OCI-LY3 (cell line): ENCODE results near the gene CPT1C.
"Not testable (repeated sequence)": the region's sequence is repeated elsewhere in the genome, so short reads cannot be mapped to it uniquely, and the experiment has no call there.

ENCODE experiments used
- H2AFZ ChIP-seq: fragments of 200-600, 300-600 bp; shearing (Covaris generic); 2 replicates; pipeline ENCODE4 v1.6.0; 2014; ENCODE audit warnings: antibody characterized with exemption, low read depth, low read length
- H3K27ac ChIP-seq: fragments of 200-600, 300-600 bp; sonication (generic); 2 replicates; pipeline ENCODE4 v1.5.1; 2014; ENCODE audit warnings: mild to moderate bottlenecking, low read length, moderate library complexity, mixed read lengths
- H3K27me3 ChIP-seq: fragments of 200-600, 300-600 bp; sonication (generic); 2 replicates; pipeline ENCODE4 v1.6.1; 2014; ENCODE audit warnings: low read depth, low read length, mixed read lengths
- H3K36me3 ChIP-seq: fragments of 200-600, 300-600 bp; sonication (generic); replicated peaks from 2 replicates; pipeline ENCODE3; 2014; ENCODE audit warnings: low read depth, low read length, mixed read lengths
- H3K4me1 ChIP-seq: fragments of 300-600, 200-600 bp; sonication (generic); 2 replicates; pipeline ENCODE4 v1.6.1; 2014; ENCODE audit warnings: low read length, mixed read lengths
- H3K4me2 ChIP-seq: fragments of 200-600, 300-600 bp; sonication (generic); 2 replicates; pipeline ENCODE4 v1.6.1; 2014; ENCODE audit warnings: low read length, mixed read lengths
- H3K4me3 ChIP-seq: fragments of 300-600, 200-600 bp; sonication (generic); 2 replicates; pipeline ENCODE4 v1.5.1; 2014; ENCODE audit warnings: antibody characterized with exemption, mild to moderate bottlenecking, low read length, moderate library complexity
- H3K79me2 ChIP-seq: fragments of 300-600, 200-600 bp; shearing (Covaris generic); 2 replicates; pipeline ENCODE4 v1.6.1; 2014; ENCODE audit warnings: mild to moderate bottlenecking, low read length, mixed read lengths
- H3K9ac ChIP-seq: fragments of 300-600, 200-600 bp; shearing (Covaris generic); 2 replicates; pipeline ENCODE4 v1.6.0; 2014; ENCODE audit warnings: mild to moderate bottlenecking, low read length, moderate library complexity
- H3K9me3 ChIP-seq: fragments of 200-600, 300-600 bp; shearing (Covaris generic); 2 replicates; pipeline ENCODE4 v1.6.1; 2014; ENCODE audit warnings: low read length, mixed read lengths; ENCODE audit not compliant: insufficient read depth
- H4K20me1 ChIP-seq: fragments of 200-600, 300-600 bp; sonication (generic); 2 replicates; pipeline ENCODE4 v1.6.1; 2016; ENCODE audit warnings: low read length, mixed read lengths; ENCODE audit not compliant: insufficient read depth
- EZH2phosphoT487 ChIP-seq: fragments of 200-600 bp; shearing (Covaris generic); IDR thresholded peaks from 2 replicates; pipeline ENCODE4 v1.6.1; 2018; ENCODE audit warnings: antibody characterized with exemption, mixed run types, low read depth
- TF ChIP-seq, protein P1 (sequence below): fragments of 200-600, 300-600 bp; sonication (generic); IDR thresholded peaks from 2 replicates; pipeline ENCODE4 v1.5.1; 2014; ENCODE audit warnings: antibody characterized with exemption, low read length, low read depth

CPT1C gene

DNA sequence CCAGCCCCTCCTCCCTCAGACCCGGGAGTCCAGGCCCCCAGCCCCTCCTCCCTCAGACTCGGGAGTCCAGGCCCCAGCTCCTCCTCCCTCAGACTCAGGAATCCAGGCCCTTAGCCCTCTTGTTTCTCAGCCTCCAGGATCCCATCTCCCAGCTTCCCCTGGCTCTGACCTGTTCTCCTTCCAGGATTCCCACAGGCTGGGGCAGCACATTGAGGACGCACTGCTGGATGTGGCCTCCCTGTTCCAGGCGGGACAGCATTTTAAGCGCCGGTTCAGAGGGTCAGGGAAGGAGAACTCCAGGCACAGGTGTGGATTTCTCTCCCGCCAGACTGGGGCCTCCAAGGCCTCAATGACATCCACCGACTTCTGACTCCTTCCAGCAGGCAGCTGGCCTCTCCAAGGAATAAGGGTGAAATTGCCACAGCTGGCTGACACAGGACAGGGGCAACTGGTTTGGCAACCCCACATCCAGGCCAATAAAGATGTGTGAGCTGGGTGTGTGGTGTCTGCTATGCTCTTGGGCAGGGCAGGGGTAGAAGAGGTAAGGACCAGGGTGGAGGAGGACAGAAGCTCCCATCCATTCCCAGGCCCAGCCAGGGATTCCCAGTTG lies 22.4 kb downstream of the CPT1C start:
- Histone ChIP-seq H3K4me3 (no peak overlapping the region), H3K4me2 (no peak overlapping the region), H3K27me3 (no peaks in the 10 kb centered on the region), H3K9me3 (no peaks in the 10 kb centered on the region), H3K36me3 (no peaks in the 10 kb centered on the region), H3K9ac (no peak overlapping the region), H4K20me1 (no peaks in the 10 kb centered on the region), H3K4me1 (peaks cover 4% of the 10 kb centered on the region; the same call in 1 of the 2 replicates), H2AFZ (no peak overlapping the region), H3K79me2 (no peaks in the 10 kb centered on the region), H3K27ac (no peak overlapping the region)
- TF ChIP-seq, protein P1, sequence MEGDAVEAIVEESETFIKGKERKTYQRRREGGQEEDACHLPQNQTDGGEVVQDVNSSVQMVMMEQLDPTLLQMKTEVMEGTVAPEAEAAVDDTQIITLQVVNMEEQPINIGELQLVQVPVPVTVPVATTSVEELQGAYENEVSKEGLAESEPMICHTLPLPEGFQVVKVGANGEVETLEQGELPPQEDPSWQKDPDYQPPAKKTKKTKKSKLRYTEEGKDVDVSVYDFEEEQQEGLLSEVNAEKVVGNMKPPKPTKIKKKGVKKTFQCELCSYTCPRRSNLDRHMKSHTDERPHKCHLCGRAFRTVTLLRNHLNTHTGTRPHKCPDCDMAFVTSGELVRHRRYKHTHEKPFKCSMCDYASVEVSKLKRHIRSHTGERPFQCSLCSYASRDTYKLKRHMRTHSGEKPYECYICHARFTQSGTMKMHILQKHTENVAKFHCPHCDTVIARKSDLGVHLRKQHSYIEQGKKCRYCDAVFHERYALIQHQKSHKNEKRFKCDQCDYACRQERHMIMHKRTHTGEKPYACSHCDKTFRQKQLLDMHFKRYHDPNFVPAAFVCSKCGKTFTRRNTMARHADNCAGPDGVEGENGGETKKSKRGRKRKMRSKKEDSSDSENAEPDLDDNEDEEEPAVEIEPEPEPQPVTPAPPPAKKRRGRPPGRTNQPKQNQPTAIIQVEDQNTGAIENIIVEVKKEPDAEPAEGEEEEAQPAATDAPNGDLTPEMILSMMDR = no peak
- no peak for TF ChIP-seq EZH2phosphoT487

DNA sequence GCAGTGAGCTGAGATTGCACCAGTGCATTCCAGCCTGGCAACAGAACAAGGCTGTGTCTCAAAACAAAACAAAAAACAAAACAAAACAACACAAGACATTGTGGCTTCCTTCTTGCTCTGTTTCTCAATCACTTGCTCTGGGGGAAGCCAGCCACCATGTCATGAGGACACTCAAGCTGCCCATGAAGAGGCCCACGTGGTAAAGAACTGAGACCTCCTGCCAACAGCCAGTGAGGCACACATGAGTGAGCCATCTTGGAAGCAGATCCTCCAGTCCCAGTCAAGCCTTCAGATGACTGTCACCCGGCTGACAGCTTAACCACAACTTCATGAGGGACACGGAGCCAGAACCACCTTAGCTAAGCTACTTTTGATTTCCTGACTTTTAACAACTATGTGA lies 25.2 kb downstream of the CPT1C start:
- no peaks in the 10 kb centered on the region for H3K36me3 ChIP-seq
- no peak overlapping the region for H2AFZ ChIP-seq
- no peaks in the 10 kb centered on the region for H3K79me2 ChIP-seq
- TF ChIP-seq EZH2phosphoT487 = no peak
- TF ChIP-seq, protein P1 = no peak
- no peak overlapping the region for H3K4me3 ChIP-seq
- H3K9ac ChIP-seq = no peak overlapping the region
- no peaks in the 10 kb centered on the region for H3K9me3 ChIP-seq
- H3K27me3 ChIP-seq = no peaks in the 10 kb centered on the region
- no peaks in the 10 kb centered on the region for H4K20me1 ChIP-seq
- H3K27ac ChIP-seq = no peak overlapping the region
- H3K4me1 ChIP-seq = peaks cover 4% of the 10 kb centered on the region; the same call in 1 of the 2 replicates
- no peak overlapping the region for H3K4me2 ChIP-seq

DNA sequence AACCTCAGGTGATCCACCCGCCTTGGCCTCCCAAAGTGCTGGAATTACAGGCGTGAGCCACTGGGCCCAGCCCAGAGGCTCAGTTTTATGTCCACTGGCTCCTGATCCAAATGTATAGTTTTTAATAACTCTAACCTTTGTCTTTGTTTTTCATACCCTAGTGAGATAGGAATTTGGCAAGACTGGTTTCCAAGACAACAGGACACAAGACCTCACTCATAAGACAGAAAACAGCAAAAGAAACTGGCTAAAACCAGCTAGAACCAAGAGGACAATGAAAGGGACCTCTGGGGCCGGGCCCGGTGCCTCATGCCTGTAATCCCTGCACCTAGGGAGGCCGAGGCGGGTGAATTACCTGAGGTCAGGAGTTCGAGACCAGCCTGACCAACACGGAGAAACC lies 27.6 kb downstream of the CPT1C start:
- Histone ChIP-seq H3K27me3 (no peaks in the 10 kb centered on the region), H3K9ac (no peak overlapping the region), H3K27ac (no peak overlapping the region), H3K79me2 (no peaks in the 10 kb centered on the region), H2AFZ (no peak overlapping the region), H3K9me3 (no peaks in the 10 kb centered on the region), H3K4me1 (peaks cover 4% of the 10 kb centered on the region; the same call in 1 of the 2 replicates), H3K36me3 (no peaks in the 10 kb centered on the region), H3K4me3 (no peak overlapping the region), H4K20me1 (no peaks in the 10 kb centered on the region), H3K4me2 (no peak overlapping the region)
- TF ChIP-seq, protein P1 = no peak
- TF ChIP-seq EZH2phosphoT487 = no peak

DNA sequence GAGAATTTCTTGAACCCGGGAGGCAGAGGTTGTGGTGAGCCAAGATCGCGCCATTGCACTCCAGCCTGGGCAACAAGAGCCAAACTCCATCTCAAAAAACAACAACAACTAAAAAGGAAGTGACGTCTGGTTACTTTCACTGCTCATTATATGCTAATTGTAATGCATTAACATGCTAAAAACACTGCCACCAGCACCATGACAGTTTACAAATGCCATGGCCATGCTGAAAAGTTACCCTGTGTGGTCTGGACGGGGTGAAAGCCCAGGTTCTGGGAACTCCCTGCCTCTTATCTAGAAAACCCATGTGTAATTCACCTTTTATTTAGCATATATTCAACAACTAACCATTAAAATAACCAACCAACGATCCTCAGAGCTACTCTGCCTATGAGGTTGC lies 28.1 kb downstream of the CPT1C start:
- no peaks in the 10 kb centered on the region for H3K9me3 ChIP-seq
- no peak overlapping the region for H3K4me3 ChIP-seq
- no peaks in the 10 kb centered on the region for H3K27me3 ChIP-seq
- TF ChIP-seq EZH2phosphoT487 = no peak
- TF ChIP-seq, protein P1 = no peak
- no peak overlapping the region for H2AFZ ChIP-seq
- H3K4me2 ChIP-seq = no peak overlapping the region
- no peaks in the 10 kb centered on the region for H4K20me1 ChIP-seq
- no peak overlapping the region for H3K9ac ChIP-seq
- no peak overlapping the region for H3K27ac ChIP-seq
- H3K79me2 ChIP-seq = no peaks in the 10 kb centered on the region
- no peaks in the 10 kb centered on the region for H3K36me3 ChIP-seq
- peaks cover 4% of the 10 kb centered on the region; the same call in 1 of the 2 replicates for H3K4me1 ChIP-seq

DNA sequence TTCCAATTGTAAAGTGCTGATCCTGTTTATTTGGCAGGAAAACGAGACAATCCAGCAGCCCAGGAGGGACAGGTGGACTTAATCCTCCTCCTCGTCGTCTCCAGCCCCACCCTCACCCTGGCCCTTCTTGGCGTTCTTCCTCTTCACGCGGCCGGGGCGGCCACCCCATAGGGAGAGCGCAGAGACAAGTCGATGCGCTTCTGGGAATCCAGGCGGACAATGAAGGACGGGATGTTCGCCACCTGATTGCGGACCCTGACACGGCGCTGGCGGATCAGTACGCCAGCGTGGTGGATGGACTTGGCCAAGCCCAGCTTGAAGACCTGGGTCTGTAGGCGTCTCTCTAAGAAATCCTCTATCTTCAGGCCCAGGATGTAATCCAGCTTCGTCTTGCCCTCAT lies 28.5 kb downstream of the CPT1C start:
- H3K27me3 ChIP-seq, H3K9me3 ChIP-seq, H4K20me1 ChIP-seq, H3K4me1 ChIP-seq, H3K4me3 ChIP-seq, H3K27ac ChIP-seq, H3K9ac ChIP-seq, H2AFZ ChIP-seq, H3K79me2 ChIP-seq, H3K36me3 ChIP-seq, H3K4me2 ChIP-seq: not testable (repeated sequence)
